Hepatocyte (in vitro differentiated cells): ENCODE measurements around the gene JAK1. TPM values are rescaled to one million over a fixed set of nuclear protein-coding genes. Genes with fewer than 3 reads are reported as not detected.
A peak's percentile ranks its signal among the peaks of the same experiment; 100 is the strongest.

Experiments used
- DNase-seq: peaks from one replicate; pipeline ENCODE4 v3.0.0-alpha.2; 2016; ENCODE audit warnings: low spot score
- H2AFZ ChIP-seq: fragments of 200-600 bp; sonication (generic); 2 replicates; pipeline ENCODE4 v1.6.0; 2016; ENCODE audit warnings: antibody characterized with exemption, mild to moderate bottlenecking
- H3K27ac ChIP-seq: fragments of 200-600 bp; sonication (generic); 2 replicates; pipeline ENCODE4 v1.5.1; 2016; ENCODE audit warnings: mild to moderate bottlenecking
- H3K27me3 ChIP-seq: fragments of 200-600 bp; sonication (generic); 2 replicates; pipeline ENCODE4 v1.6.1; 2016
- H3K36me3 ChIP-seq: fragments of 200-600 bp; sonication (generic); replicated peaks from 2 replicates; pipeline ENCODE4 v1.5.1; 2016; ENCODE audit warnings: low read depth; ENCODE audit not compliant: insufficient read depth
- H3K4me1 ChIP-seq: fragments of 200-600 bp; sonication (generic); 2 replicates; pipeline ENCODE4 v1.5.1; 2016; ENCODE audit warnings: mild to moderate bottlenecking, moderate library complexity; ENCODE audit not compliant: insufficient read depth
- H3K4me2 ChIP-seq: fragments of 200-600 bp; sonication (generic); 2 replicates; pipeline ENCODE4 v1.6.0; 2016
- H3K4me3 ChIP-seq: fragments of 200-600 bp; sonication (generic); 2 replicates; pipeline ENCODE4 v1.5.1; 2016; ENCODE audit warnings: mild to moderate bottlenecking
- H3K79me2 ChIP-seq: fragments of 200-600 bp; sonication (generic); 2 replicates; pipeline ENCODE4 v1.6.0; 2017; ENCODE audit warnings: mild to moderate bottlenecking
- H3K9me2 ChIP-seq: fragments of 200-600 bp; sonication (generic); replicated peaks from 2 replicates; pipeline ENCODE4 v1.6.0; 2017; ENCODE audit warnings: mild to moderate bottlenecking; ENCODE audit not compliant: insufficient read depth
- H3K9me3 ChIP-seq: fragments of 200-600 bp; sonication (generic); 2 replicates; pipeline ENCODE4 v1.5.1; 2016; ENCODE audit warnings: low read depth, mild to moderate bottlenecking
- H4K20me1 ChIP-seq: fragments of 200-600 bp; sonication (generic); 2 replicates; pipeline ENCODE4 v1.6.0; 2016; ENCODE audit warnings: mild to moderate bottlenecking; ENCODE audit not compliant: insufficient read depth, poor library complexity, severe bottlenecking
- EZH2 ChIP-seq: fragments of 200-600 bp; sonication (generic); IDR thresholded peaks from 2 replicates; pipeline ENCODE4 v1.6.1; 2016; ENCODE audit warnings: antibody characterized with exemption, mild to moderate bottlenecking, borderline replicate concordance
- EZH2phosphoT487 ChIP-seq: fragments of 200-600 bp; sonication (generic); IDR thresholded peaks from one replicate; pipeline ENCODE4 v1.6.1; 2018; ENCODE audit warnings: antibody characterized with exemption, mild to moderate bottlenecking, low read depth, moderate library complexity; ENCODE audit not compliant: unreplicated experiment, severe bottlenecking
- WGBS: methylation state at CpG from one replicate; pipeline ENCODE4 v1.1.6; 2016; ENCODE audit warnings: low lambda C conversion rate; ENCODE audit errors: missing lambda C conversion rate; 5-methylcytosine and 5-hydroxymethylcytosine counted together
- polyA plus RNA-seq: library from polyadenylated mRNA; unstranded; fragments of >200 nt; fragmentation: Nextera tagmentation; extraction: Ambion mirVana; gene quantifications from 2 replicates; pipeline ENCODE4 v1.2.1, GENCODE V29; 2016
- total RNA-seq: library from RNA; depleted of rRNA; stranded (reverse); fragments of >200 nt; gene quantifications from 2 replicates; pipeline ENCODE4 v1.2.3, GENCODE V29; 2014
- TF ChIP-seq, protein P1 (sequence below): fragments of 200-600 bp; sonication (generic); IDR thresholded peaks from 2 replicates; pipeline ENCODE4 v1.5.1; 2016; ENCODE audit warnings: antibody characterized with exemption, mild to moderate bottlenecking; ENCODE audit not compliant: poor library complexity

Gene JAK1
- total and polyA plus RNA-seq, 2 experiments from 2014 or later = 60.2 to 102 TPM

GRCh38 chr1:64961923-64962322, 4.4 kb downstream of the JAK1 start:
- 66% methylated on average over 1 of the region's 1 CpG for WGBS
- no peak for DNase-seq
- no peak overlapping the region for H2AFZ ChIP-seq
- H3K27me3 ChIP-seq = no peaks in the 10 kb centered on the region
- no peak overlapping the region for H3K4me2 ChIP-seq
- no peak overlapping the region for H3K27ac ChIP-seq
- H3K4me1 ChIP-seq = peaks cover 9% of the 10 kb centered on the region
- H3K9me2 ChIP-seq = no peaks in the 10 kb centered on the region
- no peak overlapping the region for H3K4me3 ChIP-seq
- H3K9me3 ChIP-seq = no peaks in the 10 kb centered on the region
- TF ChIP-seq EZH2phosphoT487 = no peak
- TF ChIP-seq, protein P1, sequence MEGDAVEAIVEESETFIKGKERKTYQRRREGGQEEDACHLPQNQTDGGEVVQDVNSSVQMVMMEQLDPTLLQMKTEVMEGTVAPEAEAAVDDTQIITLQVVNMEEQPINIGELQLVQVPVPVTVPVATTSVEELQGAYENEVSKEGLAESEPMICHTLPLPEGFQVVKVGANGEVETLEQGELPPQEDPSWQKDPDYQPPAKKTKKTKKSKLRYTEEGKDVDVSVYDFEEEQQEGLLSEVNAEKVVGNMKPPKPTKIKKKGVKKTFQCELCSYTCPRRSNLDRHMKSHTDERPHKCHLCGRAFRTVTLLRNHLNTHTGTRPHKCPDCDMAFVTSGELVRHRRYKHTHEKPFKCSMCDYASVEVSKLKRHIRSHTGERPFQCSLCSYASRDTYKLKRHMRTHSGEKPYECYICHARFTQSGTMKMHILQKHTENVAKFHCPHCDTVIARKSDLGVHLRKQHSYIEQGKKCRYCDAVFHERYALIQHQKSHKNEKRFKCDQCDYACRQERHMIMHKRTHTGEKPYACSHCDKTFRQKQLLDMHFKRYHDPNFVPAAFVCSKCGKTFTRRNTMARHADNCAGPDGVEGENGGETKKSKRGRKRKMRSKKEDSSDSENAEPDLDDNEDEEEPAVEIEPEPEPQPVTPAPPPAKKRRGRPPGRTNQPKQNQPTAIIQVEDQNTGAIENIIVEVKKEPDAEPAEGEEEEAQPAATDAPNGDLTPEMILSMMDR = no peak
- TF ChIP-seq EZH2 = no peak
- H3K79me2 ChIP-seq = peaks cover 90% of the 10 kb centered on the region
- H3K36me3 ChIP-seq = no peaks in the 10 kb centered on the region
- H4K20me1 ChIP-seq = peaks cover 57% of the 10 kb centered on the region

DNA sequence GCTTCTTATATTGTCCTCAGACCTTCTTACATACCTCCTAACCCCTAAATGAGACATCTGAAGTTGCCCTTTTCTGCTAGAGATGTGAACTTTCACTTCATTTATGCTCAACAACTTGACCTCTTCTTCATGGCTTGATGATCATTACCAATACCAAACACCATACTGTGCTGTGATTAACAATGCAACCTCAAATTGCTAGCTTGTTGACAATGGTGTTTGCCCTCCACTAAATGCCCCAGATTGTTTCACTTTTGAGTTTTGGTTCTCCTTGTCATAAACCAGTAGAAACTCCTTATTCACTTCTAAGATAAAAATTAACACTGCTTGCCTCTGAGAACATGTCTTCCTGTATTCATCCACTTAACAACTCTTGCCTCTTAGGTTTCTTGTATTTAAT, 5.6 kb downstream of the JAK1 start:
- Histone ChIP-seq H3K4me3 (no peak overlapping the region), H3K9me2 (no peaks in the 10 kb centered on the region), H2AFZ (no peak overlapping the region), H3K4me1 (peaks cover 19% of the 10 kb centered on the region), H3K27ac (no peak overlapping the region), H3K27me3 (no peaks in the 10 kb centered on the region), H3K79me2 (peaks cover 99% of the 10 kb centered on the region), H4K20me1 (peaks cover 63% of the 10 kb centered on the region), H3K36me3 (no peaks in the 10 kb centered on the region), H3K9me3 (no peaks in the 10 kb centered on the region), H3K4me2 (no peak overlapping the region)
- DNase-seq = no peak
- TF ChIP-seq EZH2phosphoT487 (no peak), EZH2 (no peak)

DNA sequence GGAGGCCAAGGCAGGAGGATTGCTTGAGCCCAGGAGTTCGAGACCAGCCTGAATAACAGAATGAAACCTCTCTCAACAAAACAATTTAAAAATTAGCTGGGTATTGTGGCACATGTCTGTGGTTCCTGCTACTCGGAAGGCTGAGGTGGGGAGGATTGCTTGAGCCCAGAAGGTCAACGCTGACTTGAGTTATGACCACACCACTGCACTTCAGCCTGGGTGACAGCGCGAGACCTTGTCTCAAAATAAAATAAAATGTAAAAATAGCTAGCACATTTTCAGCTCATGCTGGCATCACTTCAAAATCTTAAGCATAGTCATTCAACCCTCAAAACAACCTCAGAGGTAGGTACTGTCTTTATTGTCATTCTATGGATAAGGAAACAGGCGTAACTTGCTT, 6.4 kb downstream of the JAK1 start:
- H4K20me1 ChIP-seq = peaks cover 63% of the 10 kb centered on the region
- no peak overlapping the region for H3K4me3 ChIP-seq
- WGBS = 92% methylated on average over 6 of the region's 6 CpGs
- H3K79me2 ChIP-seq = peaks cover 99% of the 10 kb centered on the region
- H3K9me3 ChIP-seq = no peaks in the 10 kb centered on the region
- H3K4me2 ChIP-seq = no peak overlapping the region
- H3K36me3 ChIP-seq = no peaks in the 10 kb centered on the region
- no peak overlapping the region for H3K27ac ChIP-seq
- DNase-seq = no peak
- H3K9me2 ChIP-seq = no peaks in the 10 kb centered on the region
- no peaks in the 10 kb centered on the region for H3K27me3 ChIP-seq
- TF ChIP-seq EZH2phosphoT487 = no peak
- TF ChIP-seq, protein P1 = no peak
- no peak overlapping the region for H2AFZ ChIP-seq
- peaks cover 26% of the 10 kb centered on the region for H3K4me1 ChIP-seq

- H3K4me3 ChIP-seq = no peak overlapping the region
- 85% methylated on average over 3 of the region's 3 CpGs for WGBS
- TF ChIP-seq EZH2 (no peak), EZH2phosphoT487 (no peak)
- TF ChIP-seq, protein P1 = no peak
- peak overlapping the region; percentile 36 for H3K4me2 ChIP-seq
- peaks cover 99% of the 10 kb centered on the region for H3K79me2 ChIP-seq
- H3K27ac ChIP-seq = peak overlapping the region; percentile 29
- no peak for DNase-seq
- H3K9me3 ChIP-seq = no peaks in the 10 kb centered on the region
- no peaks in the 10 kb centered on the region for H3K27me3 ChIP-seq
- peaks cover 39% of the 10 kb centered on the region for H3K4me1 ChIP-seq
- H2AFZ ChIP-seq = no peak overlapping the region
- no peaks in the 10 kb centered on the region for H3K36me3 ChIP-seq
- H3K9me2 ChIP-seq = no peaks in the 10 kb centered on the region
- H4K20me1 ChIP-seq = peaks cover 48% of the 10 kb centered on the region
These were observed 9.5 kb downstream of the JAK1 start for GRCh38 chr1:64956733-64957441.
